ENCODE measurements around the gene PAN2. TPM values are rescaled to one million over a fixed set of nuclear protein-coding genes. Genes with fewer than 3 reads are reported as not detected.

PAN2 gene
- total and polyA plus RNA-seq, 2 donors from 2014 or later, result 27.1 to 83.0 TPM

DNA sequence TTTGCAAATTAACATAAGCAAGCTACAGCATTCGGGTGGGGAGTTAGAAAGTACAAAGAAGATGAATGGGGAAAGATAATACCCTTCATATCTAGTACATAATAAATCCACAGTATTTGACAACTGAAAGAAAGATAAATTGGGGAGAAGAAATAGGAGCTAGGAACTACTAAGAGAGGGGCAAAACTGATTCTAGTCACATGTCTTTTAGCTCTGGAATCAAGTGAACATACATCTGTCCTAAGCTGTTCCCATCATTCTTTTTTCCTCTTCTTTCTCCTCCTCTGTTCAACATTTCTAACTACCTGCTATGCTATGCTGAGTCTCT is 44.2 kb upstream of the PAN2 start:
- no peak overlapping the region for H3K9ac ChIP-seq (ENCODE audit: low read length in 3 of 3)
- no peak overlapping the region for H3K4me3 ChIP-seq (ENCODE audit: low read length in 3 of 3)
- intact Hi-C loops (cut with DNase I), result no loop called here
- H3K4me1 ChIP-seq (ENCODE audit: control insufficient read depth in 2 of 3, insufficient read depth in 2 of 3, low read depth in 1 of 3, low read length in 3 of 3), result no peaks in the 10 kb centered on the region
- no peaks in the 10 kb centered on the region for H3K36me3 ChIP-seq (ENCODE audit: control insufficient read depth in 2 of 3, insufficient read depth in 3 of 3, low read length in 3 of 3)
- no peaks in the 10 kb centered on the region for H3K27me3 ChIP-seq (ENCODE audit: control insufficient read depth, insufficient read depth, low read length)
- H3K9me3 ChIP-seq (ENCODE audit: control insufficient read depth in 2 of 3, insufficient read depth in 1 of 3, low read length in 3 of 3), result no peaks in the 10 kb centered on the region
- DNase-seq (no peak), FAIRE-seq (no peak)
- TF ChIP-seq, protein P1, sequence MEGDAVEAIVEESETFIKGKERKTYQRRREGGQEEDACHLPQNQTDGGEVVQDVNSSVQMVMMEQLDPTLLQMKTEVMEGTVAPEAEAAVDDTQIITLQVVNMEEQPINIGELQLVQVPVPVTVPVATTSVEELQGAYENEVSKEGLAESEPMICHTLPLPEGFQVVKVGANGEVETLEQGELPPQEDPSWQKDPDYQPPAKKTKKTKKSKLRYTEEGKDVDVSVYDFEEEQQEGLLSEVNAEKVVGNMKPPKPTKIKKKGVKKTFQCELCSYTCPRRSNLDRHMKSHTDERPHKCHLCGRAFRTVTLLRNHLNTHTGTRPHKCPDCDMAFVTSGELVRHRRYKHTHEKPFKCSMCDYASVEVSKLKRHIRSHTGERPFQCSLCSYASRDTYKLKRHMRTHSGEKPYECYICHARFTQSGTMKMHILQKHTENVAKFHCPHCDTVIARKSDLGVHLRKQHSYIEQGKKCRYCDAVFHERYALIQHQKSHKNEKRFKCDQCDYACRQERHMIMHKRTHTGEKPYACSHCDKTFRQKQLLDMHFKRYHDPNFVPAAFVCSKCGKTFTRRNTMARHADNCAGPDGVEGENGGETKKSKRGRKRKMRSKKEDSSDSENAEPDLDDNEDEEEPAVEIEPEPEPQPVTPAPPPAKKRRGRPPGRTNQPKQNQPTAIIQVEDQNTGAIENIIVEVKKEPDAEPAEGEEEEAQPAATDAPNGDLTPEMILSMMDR (IDR thresholded peaks at IDR 0.05; ENCODE audit: borderline replicate concordance, extremely low read depth, insufficient read depth), result no peak
- H3K27ac ChIP-seq (ENCODE audit: low read depth in 2 of 2, low read length in 2 of 2), result no peak overlapping the region

DNA sequence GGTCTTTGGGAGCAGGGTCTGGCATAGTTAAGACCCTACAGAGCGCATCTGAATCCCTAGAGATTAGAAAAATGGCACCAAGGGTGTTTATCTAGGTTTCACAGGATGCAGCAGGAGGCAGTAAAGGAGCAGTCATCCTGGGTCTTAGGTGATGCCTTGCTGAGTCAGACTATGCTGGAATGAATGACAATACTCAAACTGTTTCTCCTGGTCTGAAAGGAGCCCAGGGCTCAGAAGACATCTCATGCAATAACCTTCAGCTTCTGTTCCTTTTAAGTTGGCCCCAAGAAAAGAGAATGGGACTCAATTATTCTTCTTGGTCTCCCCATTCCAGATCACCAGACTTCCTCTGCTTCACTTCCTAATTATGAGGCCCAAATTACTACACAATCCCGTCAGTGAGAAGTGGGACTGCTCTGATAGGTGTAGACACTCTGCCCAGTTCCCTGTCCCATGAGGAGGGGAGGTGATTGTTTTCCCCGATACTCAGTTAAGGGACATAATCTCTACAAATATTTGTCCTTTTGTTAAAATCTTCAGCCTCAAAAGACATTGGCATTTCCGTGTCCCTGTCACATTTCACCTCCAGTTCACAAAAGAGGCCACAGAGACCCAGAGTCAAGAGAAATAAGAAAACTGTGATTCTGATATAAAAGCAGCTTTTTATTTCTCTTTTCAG is 43.6 kb upstream of the PAN2 start:
- no peak overlapping the region for H3K4me3 ChIP-seq (ENCODE audit: low read length in 3 of 3)
- no peaks in the 10 kb centered on the region for H3K27me3 ChIP-seq (ENCODE audit: control insufficient read depth, insufficient read depth, low read length)
- no peak for DNase-seq
- H3K36me3 ChIP-seq (ENCODE audit: control insufficient read depth in 2 of 3, insufficient read depth in 3 of 3, low read length in 3 of 3), result no peaks in the 10 kb centered on the region
- TF ChIP-seq, protein P1 (IDR thresholded peaks at IDR 0.05; ENCODE audit: borderline replicate concordance, extremely low read depth, insufficient read depth), result no peak
- intact Hi-C loops (cut with DNase I), result no loop called here
- FAIRE-seq, result no peak
- H3K9ac ChIP-seq (ENCODE audit: low read length in 3 of 3), result no peak overlapping the region
- no peak overlapping the region for H3K27ac ChIP-seq (ENCODE audit: low read depth in 2 of 2, low read length in 2 of 2)
- no peaks in the 10 kb centered on the region for H3K9me3 ChIP-seq (ENCODE audit: control insufficient read depth in 2 of 3, insufficient read depth in 1 of 3, low read length in 3 of 3)
- no peaks in the 10 kb centered on the region for H3K4me1 ChIP-seq (ENCODE audit: control insufficient read depth in 2 of 3, insufficient read depth in 2 of 3, low read depth in 1 of 3, low read length in 3 of 3)

DNA sequence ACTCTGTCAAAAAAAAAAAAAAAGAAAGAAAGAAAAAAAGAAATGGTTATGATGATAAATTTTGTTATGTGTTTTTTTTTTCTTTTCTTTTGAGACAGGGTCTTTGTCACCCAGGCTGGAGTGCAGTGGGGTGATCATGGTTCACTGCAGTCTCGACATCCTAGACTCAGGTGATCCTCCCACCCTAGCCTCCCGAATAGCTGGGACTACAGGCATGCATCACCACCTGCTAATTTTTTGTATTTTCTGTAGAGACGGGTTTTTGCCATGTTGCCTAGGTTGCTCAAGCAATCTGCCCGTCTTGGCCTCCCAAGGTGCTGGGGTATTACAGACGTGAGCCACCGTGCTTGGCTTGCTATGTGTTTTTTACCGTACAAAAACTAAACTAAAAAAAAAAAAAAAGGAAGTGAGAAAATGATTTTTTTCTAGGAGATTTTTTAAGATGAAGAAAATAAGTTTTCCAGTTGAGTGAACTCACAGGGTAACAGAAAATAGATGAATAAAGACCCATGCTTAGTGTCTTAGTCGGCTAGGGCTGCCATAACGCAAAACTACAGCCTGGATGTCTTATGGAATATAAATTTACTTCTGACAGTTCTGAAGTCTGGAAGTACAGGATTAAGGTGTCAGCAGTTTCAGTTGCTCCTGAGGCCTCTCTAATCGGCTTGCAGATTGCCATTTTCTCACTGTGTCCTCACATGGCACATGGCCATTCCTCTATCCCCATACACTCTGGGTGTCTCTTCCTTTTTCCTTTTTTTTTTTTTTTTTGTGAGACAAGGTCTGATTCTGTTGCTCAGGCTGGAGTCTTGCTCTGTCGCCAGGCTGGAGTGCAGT is 42.0 kb upstream of the PAN2 start:
- no peaks in the 10 kb centered on the region for H3K27me3 ChIP-seq (ENCODE audit: control insufficient read depth, insufficient read depth, low read length)
- no peaks in the 10 kb centered on the region for H3K36me3 ChIP-seq (ENCODE audit: control insufficient read depth in 2 of 3, insufficient read depth in 3 of 3, low read length in 3 of 3)
- H3K9ac ChIP-seq (ENCODE audit: low read length in 3 of 3), result no peak overlapping the region
- H3K27ac ChIP-seq (ENCODE audit: low read depth in 2 of 2, low read length in 2 of 2), result no peak overlapping the region
- intact Hi-C loops (cut with DNase I), result no loop called here
- H3K4me3 ChIP-seq (ENCODE audit: low read length in 3 of 3), result no peak overlapping the region
- FAIRE-seq, result no peak
- peak in 1 of 5 donors; percentile 2 for DNase-seq
- no peaks in the 10 kb centered on the region for H3K4me1 ChIP-seq (ENCODE audit: control insufficient read depth in 2 of 3, insufficient read depth in 2 of 3, low read depth in 1 of 3, low read length in 3 of 3)
- H3K9me3 ChIP-seq (ENCODE audit: control insufficient read depth in 2 of 3, insufficient read depth in 1 of 3, low read length in 3 of 3), result no peaks in the 10 kb centered on the region
- TF ChIP-seq, protein P1 (IDR thresholded peaks at IDR 0.05; ENCODE audit: borderline replicate concordance, extremely low read depth, insufficient read depth), result no peak

Measured in kidney (tissue), 14 donors.